Activated CD4-positive, alpha-beta T cell treated with anti-CD3 and anti-CD28 coated beads, Interleukin-2, amount 50 U/mL, for 24 hours (primary cell): ENCODE data around the gene DSTYK.

Experiments used
- DNase-seq, 2 donors: peaks; one replicate each; pipeline ENCODE4 v3.0.0-alpha.2; 2020; ENCODE audit warnings: low read depth in 1 of 2, low spot score in 1 of 2

The DSTYK gene

DNA sequence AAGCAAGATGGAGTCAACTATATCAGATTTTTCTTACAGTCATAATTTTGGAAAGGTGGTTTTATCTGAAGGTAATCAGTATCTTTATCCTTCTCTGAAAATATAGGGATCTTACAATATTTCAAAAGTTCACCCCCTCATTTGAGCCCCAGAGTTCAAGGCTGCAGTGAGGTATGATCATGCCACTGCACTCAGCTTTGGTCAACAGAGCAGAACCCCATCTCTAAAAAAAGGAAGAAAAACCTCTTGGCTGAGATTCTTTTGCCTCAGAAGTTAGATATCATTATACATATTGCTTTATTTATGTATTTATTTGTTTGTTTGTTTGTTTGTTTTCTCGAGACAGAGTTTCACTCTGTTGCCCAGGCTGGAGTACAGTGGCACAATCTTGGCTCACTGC is 78.2 kb downstream of the DSTYK start:
- no peak for DNase-seq

DNA sequence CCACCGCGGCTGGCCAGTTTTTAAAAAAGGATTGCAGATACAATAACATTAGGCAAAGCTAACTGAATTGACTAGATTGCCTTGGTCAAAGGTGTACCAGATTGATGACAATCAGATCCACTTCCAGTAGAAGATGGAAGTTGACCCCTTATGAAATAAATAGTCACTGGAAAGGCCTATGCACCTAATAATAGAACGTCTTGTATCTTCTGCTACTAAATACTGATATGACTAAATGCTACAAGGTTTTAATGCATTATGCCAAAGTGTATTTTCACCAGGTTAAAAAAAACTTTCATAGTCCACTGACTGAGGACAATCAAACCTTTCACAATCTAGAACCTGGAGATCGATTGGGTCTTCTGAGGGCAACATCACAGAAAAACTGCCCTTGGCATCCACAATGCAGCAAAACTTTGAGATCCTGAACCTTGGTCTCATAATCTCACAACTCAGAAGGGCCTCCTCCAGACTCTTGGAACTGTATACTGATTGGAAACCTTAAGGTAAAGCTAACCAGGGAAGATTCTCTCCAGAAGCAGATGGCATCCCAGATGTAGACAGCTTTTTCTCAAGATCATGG is 82.0 kb downstream of the DSTYK start:
- DNase-seq = no peak

DNA sequence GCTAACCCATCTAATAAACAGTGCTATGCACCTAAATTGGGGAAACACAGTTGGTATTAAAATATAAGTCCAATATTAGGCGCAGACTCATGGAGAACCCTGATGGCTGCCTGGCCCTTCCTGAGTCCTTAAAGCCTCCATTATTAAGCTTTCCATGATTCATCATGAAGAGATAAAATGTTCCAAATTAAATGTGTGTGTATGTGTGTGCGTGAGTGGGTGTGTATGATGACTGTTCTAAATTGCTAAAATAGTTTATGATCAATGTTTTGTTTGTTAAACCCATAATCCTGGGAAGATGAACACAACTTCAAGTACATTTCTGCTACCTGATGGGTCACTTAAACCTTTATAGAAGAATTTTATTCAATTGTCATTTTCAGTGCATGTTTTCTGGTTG is 83.5 kb downstream of the DSTYK start:
- DNase-seq = no peak

DNA sequence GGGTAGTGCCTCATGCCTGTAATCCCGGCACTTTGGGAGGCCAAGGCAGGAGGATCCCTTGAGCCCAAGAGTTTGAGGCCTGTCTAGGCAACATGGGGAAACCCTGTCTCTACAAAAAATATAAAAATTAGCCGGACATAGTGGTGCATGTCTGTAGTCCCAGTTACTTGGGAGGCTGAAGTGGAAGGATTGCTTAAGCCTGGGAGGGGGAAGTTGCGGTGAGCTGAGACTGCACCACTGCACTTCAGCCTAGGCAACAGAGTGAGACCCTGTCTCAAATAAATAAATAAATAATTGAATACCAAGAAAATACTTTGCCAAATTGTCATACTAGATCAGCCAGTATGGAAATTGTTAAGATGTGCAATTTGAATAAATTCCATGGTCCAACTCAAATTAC is 83.9 kb downstream of the DSTYK start:
- no peak for DNase-seq

DNA sequence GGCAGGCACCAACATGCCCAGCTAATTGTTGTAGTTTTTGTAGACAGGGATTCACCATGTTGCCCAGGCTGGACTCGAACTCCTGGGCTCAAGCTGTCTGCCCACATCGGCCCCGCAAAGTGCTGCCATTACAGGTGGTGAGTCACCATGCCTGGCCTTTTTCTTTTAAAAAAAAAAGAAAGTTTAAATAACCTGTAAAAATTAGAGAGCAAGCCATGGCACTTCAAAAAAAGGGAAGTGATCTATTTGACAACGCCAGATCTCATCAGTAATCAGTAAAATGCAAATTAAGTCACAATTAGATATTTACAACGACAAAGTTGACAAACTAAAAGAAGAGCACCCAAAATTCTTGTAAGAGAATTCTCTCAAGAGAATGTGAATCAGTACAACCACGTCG is 86.8 kb downstream of the DSTYK start:
- DNase-seq = no peak

DNA sequence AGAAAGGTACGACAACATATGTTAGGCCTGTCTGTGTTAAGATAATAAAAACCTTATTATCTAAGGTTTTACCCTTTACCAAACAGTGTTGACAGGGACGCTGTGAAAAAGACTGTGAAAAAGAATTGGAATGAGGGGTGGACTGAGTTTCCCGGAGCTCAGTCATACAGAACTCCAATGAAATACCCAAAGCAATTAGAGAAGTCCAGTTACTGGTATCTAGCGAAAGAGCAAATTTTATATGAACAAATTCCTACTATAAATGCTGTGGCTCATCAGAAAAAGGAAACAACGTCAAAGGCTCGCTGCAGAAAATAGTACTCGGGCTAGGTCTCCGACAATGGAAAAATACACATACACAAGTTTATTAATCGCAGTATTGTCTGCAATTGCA is 89.0 kb downstream of the DSTYK start:
- no peak for DNase-seq

DNA sequence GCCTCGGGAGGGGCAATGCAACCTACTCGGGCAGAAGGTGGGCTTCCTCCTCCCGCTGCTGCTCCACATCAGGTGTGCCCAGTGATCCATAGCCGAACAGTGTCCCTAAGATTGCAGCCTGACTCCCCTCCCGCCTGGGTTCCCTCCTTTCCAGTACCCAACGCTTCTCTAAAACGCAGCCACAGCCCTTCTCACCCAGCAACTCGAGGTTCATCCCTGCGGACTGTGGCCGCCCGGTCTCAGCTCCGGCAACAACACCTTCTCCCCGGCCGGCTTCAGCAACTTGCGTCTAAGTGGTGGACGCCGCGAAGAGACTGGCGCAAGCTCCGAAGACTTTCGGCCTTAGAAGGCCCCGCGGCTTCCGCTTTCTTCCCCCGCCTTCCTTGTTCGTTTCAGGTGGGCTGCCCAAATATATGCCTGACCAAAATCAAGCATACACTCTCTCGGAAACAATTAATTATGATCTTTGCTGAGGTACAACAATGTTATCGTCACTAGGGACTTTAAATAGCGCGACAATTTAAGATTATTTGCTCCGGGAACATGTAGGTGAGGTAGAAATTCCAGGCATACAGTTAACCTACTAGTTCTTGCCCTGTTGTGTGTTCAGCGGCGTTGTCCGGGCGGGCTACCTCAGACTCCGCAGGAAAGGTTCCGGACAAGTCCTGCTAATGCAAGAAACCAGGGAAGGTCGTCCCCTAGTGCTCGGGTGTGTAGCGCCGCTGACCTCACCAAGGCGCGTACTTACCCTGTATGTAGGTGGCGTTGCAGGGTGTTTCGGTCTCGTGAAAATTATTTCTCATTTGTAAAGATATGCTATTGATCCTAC is 89.6 kb downstream of the DSTYK start, which contains the start of gene RBBP5:
Gene RBBP5, minus strand, starts transcription at position 319 of the 829 bp plus-strand sequence. Its CDS starts 105 bp downstream, at position 214.
- peak; percentile 88 to 95 for DNase-seq

DNA sequence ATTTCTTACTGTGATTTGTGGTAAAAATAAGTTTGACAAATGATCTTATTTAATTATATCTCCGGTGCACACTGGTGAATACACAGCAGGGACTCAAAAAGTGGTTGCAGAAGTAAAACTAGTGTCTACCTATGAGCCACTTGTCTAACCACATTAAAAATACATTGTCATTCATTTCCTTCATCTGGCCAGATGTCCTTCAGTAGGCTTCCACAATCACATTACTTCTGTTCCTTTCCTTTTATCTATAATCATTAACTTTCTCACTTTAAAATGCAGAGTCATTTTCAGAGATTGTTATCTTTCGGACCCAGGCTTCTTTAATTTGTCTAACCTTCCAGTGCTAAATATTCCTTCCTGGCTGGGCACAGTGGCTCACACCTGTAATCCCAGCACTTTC is 92.8 kb downstream of the DSTYK start:
- no peak for DNase-seq

DNA sequence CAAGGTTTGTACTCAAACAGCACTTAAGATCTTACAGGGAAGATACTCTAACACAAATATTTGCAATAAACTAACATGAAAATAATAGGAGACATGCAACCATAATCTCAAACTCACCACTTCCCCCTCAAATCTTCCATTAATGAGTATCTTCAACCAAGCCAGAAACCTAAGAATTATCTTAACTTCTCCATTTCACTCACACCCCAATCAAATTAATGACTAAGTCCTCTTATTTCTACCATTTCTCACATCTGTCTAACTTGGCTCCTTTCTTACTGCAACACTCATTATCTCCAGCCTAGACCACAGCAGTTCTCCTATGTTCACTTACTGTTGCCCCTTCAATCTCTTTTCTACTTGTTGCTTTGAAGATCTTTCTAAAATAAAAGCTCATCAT is 100.1 kb downstream of the DSTYK start:
- no peak for DNase-seq

DNA sequence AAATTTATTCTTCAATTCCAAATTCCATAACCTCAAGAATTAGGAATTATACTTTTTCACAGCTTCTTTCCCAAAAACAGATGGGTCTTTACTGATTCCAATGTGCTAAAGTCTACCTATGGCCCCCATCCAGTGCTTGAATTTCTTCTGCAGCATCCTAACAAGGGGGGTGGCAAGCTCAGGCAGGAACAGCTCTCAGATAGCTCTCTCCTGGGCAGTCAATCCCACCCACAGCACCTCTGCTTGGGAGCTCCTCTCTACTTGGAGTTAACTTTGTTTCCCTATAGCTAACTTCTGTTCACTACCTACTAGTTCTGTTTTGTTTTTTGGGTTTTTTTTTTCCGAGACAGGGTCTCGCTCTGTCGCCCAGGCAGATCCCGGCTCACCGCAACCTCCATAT is 101.8 kb downstream of the DSTYK start:
- no peak for DNase-seq

DNA sequence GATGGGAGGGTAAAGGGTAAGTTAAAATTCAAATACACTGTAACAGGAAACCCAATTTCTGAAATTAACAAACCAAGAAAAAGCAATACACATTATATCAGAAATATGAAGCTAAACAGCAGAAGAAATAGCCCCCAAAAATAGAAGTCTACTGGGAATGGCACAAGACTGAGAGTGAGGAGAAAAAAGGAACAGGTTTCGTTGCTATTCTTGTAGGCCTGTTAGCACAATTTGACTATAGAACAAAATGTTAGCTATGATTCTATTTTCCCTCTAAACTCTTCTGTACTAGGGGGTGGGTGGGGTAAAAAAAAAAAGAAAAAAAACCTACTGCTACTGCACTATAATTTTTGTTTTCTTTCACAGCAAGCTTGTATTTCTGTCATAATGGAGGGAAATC is 102.2 kb downstream of the DSTYK start:
- no peak for DNase-seq

DNA sequence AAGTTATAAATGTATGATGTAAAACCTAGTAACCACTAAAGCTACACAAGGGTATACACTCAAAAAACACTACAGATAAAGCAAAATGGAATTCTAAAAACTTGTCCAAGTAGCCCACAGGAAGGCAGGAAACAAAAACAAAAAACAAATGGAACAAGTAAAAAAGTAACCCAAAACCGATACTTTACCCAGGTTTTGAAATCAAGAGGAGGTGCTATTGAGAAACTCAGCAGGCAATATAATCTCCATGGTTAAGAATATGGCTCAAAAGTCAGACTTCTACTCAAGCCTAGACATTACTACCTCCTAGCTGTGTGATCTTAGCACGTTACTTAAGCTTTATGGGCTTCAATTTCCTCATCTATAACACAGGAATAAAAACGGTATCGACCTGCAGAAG is 103.0 kb downstream of the DSTYK start:
- no peak for DNase-seq

DNA sequence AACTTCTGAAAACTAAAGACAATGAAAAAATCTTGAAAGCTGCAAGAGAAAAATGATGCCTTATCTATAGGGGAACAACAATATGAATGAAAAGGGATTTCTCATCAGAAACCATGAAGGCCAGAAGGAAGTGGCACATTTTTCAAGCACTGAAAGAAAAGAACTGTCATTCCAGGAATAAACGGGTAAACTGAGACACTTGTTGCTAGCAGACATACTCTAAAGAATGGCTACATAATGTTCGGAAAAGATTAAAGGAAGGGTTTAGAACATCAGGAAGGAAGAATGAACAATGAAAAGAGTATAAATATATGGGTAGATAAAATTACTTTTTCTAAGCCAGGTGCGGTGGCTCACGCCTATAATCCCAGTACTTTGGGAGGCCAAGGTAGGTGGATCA is 104.2 kb downstream of the DSTYK start:
- DNase-seq = no peak

DNA sequence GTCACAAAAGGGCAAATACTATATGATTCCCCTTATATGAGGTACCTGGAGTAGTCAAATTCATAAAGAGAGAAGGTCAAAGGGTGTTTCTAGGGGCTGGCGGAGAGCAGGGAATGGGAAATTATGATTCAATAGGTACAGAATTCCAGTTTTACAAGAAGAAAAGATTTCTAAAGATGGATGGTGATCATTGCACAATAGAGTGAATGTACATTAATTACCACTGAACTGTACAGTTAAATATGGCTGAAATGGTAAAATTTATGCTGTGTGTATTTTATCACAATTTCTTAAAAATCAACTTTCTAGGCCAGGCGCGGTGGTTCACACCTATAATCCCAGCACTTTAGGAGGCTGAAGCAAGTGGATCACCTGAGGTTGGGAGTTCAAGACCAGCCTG is 109.1 kb downstream of the DSTYK start:
- no peak for DNase-seq

DNA sequence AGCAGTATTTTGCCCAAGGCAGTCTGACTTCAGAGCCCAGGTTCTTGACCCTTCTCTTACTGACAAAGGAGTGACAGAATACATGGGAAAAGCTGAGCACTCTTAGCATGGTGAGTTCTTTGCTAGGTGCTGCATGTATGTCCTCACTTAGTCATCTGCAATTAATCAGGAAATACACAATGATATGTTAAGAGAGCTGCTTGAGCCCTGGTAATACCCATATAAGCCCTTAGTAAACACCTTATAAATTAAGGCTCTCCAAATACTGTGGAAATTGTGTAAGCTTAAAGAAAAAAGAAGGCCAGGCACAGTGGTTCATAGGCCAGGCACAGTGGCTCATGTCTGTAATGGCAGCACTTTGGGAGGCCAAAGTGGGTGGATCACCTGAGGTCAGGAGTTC is 113.3 kb downstream of the DSTYK start:
- DNase-seq = no peak

DNA sequence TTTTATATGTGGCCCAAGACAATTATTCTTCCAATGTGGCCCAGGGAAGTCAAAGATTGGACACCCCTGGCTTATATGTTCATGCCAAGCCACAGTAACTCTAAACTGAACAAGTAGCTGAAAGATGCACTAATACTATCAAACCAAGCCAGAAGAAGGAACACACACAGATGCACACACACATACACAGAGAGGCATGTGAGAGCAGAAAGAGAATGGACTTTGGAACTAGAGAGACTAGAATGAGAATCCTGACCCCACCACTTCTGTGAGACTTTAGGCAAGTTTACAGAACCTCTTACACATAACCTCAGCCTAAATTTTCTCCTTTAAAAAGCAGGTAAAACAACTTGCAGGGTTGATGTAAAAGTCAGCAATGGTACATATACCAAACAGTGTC is 116.1 kb downstream of the DSTYK start:
- DNase-seq = no peak
